HG03439 (cell line): ENCODE data around the gene FOXA1.

ENCODE experiments used
- ATAC-seq: cut with Tn5 transposase; IDR thresholded peaks from one replicate; pipeline ENCODE4 v1.9.1; 2021; ENCODE audit warnings: mild to moderate bottlenecking, moderate library complexity; ENCODE audit not compliant: unreplicated experiment

FOXA1 gene

DNA sequence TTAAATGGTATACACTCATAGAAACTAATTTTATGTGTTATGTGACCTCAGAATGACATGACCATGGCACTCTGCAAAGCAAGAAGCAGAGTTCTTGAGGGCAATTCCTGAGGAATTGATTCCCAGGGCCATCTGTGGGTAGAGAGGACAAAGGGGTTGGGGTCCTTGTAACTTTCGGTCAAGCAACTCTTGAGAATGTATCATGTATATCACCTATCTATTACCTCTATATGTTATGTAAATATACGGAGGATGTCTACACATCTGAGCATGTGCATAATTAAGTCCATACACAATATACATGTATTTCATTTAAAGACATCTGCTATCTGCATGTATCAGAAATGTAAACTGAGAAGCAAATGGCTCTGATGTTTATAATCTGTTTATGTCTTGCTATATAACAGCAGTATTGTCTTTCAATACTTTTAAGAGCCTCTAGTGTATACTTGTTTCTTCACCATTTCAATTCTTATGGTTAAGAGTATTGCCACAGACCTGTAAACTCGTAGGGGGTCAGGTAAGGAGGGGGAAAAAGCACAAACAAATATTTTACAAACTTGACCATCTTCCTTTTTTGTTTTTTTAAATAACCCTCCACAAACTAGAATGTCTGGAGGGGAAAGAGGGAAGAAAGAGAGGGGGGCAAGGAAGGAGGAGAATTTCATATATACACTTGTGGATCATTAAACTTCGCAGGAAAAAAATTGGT lies 4.5 kb downstream of the FOXA1 start:
- ATAC-seq = no peak

DNA sequence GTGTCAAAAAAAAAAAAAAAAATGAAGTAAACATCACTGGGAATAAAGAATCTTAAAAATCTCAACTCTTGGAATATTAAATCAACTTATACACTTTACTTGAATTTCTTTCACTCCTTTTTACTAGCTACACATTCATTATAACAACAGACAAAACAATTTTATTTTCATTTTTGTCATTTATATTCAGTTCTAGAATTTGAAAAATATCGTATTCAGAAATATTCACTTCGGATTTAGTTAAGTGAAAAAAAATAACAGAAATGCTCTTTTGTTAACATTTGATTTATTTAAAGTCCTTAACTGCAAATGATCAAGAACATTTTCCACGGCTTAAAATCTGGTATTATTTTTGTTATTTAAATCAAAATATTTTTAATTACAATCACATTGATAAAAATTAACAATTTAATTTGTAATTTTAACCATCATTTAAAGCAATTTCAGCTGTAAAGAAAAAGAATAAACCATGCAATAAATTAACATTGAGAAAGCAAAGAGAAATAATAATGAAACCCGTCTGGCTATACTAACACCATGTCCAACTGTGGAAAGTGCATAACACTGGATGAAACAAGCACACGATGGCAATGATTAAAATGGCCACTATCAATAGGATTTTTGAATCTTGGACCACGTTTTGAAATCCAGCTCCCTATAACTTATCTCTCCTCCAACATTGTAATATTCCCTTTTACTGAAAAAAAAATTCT lies 5.2 kb downstream of the FOXA1 start:
- no peak for ATAC-seq

DNA sequence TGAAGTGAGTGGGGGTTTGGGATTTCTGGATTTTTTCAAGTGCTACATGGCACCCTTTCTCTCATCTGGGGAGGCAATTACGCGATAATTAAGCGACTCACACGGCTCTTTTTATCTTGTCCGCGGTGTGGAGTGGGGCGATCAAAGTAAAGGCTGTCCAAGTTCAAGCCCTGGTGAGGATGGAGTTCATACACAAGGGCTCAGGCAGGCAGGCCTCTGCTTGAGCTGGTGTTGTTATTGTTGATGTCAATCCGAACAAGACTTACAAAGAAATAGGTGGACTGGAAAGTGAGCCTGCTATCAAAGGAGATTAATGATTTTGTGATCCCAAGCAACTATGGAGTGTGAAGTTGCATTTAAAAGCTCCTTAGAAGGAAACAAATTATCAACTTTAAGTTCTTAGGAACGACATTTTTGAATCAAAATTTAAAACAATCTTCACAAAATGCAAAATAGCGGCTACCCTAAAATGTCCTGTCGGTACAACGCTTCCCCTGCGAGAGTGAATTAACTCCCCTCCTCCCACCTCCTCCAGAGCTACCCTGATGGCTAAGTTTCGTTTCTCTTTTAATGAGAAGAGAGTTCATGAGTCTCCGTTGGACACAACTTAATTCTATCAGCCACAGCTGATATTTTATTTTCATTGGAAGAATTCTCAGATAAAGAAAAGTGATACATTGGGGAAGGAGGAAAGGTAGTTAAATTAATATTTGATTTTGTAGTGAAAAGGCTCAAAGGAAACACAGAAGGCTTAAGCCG lies 5.9 kb downstream of the FOXA1 start:
- ATAC-seq = no peak

DNA sequence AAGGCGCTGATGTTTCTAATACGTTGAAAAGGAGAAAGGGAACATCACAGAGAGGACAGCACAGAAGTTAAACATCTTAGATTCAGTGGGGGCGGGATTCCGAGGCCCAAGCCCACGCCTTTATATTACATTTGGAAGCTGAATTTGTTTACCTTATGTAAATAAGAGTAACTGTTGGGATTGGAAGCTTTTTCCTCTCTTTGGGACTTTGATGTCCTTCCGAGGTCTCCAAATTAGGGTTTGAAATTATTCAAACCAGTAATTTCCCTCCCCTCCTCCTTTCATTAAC lies 6.4 kb downstream of the FOXA1 start:
- no peak for ATAC-seq

DNA sequence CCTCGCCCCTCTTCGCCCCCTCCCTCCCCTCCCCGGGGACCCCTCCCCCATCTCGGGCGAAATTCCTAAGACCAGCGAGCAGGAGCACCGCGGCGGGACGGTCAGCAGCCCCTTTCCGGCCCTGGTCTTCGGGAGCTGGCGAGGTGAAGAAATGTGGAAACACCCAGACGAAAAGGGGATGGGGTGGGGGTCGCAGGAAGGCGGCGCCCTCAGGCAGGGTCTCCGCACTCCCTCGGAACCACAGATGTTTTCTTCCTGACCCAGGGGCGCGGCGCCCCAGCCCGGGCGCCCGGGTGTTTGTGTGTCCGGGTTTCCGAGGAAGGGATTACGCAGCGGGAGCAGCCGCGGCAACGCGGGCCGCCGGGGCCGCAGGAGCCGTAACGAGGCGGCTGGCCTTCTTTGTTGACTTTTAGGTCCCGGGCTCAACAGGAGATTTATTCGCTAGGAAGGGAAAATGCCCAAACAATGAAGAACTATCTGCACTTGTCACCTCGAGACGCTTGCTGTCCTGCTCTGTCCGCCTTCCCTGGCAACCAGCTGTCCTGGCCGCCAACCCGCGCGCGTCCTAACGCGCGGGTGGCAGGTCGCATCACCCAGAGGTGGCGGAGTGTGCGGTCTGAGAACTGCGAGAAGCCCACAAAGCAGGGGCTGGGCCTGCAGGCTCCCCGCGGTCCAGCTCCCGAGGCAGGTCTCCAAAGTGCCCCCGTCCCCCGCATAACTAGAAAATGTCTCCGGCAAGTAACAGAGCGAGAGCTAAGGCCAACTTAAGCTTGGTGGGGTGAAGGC lies 7.0 kb downstream of the FOXA1 start:
- no peak for ATAC-seq

DNA sequence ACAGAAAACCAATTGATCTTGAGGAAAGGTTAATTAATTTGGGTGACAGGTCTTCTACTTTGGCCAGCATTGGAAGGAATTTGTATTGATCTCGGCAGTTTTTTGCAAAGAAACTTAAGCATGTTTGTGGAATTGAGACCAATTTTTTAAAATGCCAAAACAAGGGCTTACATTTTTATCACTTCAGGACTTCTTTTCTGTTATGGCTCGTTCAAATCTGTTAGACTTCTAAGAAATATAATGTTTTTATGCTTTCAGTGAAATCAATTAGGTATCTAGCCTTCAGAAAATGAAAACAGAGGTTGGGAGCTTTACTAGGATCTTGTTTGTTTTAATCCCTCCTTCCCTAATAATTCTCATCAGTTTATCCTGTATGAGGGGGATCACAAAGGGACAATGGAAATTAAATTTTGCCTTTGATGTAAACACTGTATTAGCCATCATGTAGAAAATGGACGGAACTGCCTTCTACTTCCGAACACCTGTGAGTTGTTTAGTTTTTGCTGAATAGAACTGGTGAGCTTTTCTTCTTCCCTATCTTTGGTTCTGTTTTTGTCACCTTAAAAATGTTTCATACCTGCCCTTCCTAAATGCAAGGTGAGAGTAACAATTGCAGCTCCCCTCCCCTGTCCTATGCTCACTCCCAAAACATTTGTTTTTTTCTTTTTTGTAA lies 7.8 kb downstream of the FOXA1 start:
- no peak for ATAC-seq

DNA sequence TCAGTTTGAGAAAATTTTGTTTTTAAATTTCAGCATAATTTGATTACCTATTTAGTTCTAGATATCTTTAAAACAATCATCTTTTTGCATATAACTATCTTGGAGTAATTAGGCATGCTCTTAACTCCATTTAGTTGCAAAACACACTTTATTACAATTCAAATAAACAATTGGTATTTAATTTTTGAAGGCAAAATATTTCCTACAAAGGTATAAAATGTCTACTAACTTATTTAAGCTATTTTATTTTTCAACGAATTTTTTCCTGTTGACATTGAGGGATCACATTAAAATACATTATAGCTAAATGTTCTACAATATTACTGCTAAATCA lies 8.3 kb downstream of the FOXA1 start:
- ATAC-seq = no peak

DNA sequence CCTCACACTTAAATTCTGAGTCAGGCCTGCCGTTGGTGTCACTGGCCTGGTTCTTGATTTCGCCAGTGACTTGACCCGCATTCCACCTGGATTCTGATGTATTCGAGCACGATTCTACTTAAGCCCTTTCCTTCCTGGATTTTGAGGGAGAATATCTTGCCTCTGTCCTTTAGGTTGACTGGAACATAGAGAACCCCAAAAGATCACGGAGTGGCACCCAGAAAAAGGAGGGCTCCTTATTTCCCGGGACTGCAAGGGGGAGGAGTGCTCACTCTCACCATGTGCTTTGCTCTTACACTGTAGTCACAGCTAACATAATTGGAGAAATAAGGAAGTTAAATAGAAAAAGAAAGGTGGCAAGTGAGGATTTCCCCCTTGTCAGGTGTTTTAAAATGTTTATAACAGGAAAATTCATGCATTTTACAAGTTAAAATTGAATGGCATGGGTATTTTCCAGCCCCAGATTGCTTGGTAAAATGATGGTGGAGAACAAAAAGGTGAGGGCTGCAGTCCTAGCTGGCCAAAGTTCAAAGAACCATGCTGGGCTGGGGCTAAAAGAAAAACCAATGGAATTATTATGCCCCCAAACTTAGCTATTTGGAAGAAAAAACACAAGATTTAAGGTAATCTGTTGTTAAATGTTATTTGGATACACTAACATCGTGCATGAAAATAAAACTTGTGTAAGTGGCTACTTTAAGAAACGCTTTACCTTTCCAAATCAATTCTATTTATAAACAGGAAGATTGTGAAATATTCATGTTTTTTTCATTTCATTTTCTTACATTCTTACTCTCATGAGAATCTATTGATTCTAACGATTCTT lies 8.9 kb downstream of the FOXA1 start:
- no peak for ATAC-seq

DNA sequence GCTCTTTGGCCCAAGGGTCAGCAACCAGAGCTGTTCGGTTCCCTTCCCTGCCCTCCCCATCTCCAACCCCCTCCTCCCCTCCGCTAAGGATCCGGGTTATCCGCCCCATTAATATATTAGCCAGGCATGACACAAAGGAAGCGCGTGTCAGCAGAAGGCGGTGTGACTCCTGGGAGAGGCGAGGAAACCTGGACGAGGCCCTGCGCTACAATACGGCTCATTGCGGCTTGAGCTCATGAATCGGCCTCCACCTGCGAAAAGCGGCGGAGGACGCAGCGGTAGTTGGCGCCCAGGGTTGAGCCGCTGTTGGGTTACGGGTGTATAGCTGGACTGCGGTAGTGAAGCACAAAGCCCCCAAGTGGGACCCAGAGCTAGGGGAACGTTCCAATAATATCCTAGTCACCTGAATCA lies 9.9 kb downstream of the FOXA1 start:
- ATAC-seq = no peak

DNA sequence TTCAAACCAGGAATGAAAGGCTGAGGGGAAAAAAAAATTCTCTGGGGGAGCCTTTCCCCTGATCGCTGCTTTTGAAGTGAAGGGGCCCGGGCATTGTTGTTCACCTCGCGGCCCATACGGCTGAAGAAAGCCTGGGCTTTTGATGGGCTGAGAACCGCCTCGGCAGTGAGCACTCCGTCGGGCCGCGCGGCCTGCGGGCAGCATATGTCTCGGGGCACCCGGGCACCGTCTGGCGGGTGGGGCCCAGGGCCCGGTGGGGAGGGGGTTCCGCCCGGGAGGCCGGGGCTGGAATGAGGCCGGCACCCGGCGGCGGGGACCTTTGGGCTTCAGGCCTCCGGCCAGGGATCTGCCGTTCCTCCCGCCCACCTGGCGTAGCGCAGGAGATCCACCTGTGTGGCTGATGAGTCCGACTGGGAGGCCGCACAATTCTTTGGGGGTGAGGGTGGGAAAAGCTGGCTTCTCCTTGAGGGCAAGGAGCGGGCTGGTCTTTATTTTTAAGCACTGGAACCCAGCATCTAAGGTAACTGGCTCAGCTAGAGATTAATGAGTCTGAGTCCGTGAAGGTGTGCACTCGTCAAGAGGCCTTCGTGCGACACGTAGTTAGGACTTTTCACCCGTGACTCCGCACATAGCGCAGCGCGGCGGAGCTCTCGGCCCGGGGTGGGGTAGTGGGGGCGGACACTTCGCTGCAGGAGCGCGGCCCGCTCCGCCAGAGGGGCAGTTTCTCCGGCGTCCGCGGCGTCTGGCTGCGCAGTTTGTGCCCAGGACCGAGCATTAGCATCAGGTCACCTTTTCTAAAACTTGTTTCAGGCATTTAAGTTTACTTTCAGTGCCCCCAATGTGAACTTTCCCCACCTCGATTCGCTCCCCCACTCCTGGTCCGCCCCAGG lies 10.6 kb downstream of the FOXA1 start:
- no peak for ATAC-seq

DNA sequence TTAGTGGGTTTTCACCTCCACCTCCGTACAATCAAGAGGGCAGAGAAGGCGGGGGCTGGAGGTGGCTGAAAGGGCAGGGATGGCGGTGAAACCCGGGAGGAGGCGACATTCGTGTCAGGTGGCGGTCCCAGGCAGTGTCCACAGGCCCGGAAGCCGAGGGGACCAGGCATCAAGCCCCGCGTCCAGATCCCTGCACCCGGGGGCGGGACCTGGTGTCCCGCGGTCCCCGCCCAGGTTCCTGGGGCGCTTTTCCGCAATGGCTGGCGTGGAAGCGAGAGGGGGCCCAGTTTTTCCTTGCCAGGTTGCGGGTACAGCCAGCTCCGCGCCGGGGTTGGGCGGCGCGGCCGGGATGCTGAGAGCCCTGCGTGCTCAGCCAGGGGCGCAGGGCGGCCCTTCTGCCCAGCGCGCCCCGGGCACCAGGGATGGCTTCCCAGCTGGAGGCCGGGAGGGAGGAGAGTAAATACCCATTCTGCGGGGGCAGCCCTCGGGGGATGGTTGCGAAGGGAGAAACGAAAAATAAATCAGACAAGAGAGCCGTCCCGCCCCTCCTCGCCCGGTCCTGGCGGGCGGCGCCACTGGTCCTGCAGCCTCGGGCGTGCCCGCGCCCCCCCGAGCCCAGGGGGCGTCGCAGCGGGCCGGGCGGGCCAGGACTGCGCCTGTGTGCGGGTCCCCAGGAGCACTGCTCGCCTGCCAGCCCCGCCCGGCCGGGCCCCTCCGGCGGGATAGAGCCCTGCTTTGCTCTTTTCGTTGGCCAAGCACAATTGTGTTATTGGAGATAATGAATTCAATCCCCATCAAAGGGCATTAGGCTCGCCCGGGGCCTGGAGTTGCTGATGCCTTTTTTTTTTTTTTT lies 11.5 kb downstream of the FOXA1 start:
- ATAC-seq = no peak

DNA sequence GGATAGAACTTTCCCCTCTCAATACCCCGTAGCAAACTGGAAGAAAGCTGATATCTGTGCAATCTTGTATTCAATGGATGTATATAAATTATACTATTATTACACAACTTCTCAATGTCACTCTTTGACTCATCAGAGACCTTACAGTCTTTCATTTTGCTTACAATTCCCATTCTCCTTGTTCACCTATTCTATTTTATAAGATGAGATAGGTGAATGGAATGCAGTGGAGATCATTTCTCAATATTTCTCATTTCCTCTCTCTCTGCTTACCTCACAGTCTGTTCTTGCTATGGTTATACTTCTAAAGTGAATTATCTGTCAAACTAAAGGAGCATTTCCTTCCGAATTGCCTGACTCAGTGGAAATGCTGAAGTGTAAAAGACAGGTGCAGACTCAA lies 14.9 kb downstream of the FOXA1 start:
- ATAC-seq = no peak

DNA sequence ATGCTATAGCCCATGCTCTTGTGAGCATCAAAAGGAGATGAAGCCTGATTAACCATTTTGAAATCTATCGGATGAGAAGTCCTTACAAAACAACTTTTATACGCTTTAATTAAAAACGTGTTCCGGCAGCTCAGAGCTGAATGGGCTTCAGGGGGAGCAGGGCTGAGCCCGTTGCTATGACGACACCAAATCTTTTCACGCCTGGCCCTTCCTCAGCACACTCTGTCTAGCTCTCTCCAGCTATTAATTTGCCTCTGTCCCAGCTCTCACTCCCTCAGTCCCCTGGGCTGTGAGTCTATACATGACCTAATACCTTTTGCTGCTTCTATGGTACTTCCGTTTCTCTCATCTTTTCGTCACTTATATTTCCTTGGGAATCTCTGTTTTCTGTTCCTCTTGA lies 15.8 kb downstream of the FOXA1 start:
- no peak for ATAC-seq

DNA sequence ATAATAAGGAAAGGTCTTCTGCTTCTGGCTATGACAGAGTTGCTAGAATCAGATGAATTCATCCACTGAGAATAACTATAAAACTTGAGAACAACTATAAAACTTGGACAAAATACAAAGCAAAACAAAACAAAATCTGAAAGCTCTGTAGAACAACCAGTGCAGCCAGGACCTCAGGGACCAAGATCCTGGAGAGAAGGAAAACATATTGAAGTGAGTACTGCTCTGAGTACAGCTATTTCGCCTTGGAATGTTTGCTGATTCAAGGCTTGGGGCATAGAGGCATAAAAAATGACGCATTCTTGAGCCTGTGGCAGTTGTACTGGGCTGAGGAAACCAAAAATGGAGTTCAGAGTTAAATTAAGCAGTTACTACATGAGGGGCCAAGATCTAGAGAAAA lies 21.7 kb downstream of the FOXA1 start:
- no peak for ATAC-seq

DNA sequence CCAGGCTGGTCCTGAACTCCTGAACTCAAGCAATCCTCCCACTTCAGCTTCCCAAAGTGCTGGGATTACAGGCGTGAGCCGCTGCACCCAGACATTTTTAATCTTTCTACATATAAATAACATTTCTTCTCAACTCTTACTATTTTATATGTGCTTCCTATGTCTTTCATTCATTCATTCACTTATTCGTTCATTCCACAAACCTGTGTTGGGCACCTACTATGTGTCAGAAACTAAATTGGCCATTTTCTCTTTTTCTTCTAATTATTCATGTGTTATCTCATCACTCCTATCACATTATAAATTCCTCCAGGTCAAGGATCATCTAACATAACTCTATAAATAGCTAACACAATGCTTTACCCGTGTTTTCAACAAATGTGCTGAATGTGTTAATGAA lies 23.7 kb downstream of the FOXA1 start:
- no peak for ATAC-seq

DNA sequence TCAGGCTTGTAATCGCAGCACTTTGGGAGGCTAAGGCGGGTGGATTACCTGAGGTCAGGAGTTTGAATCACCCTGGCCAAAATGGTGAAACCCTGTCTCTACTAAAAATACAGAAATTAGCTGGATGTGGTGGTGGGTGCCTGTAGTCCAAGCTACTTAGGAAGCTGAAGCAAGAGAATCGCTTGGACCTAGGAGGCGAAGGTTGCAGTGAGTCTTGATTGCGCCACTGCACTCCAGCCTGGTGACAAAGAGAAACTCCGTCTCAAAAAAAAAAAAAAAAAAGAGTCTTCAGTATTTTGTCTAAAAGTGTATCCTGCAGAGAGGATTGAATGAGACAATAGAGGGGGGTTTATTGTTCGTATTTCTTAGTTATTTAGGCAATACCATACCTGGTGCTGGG lies 25.3 kb downstream of the FOXA1 start:
- ATAC-seq = no peak

DNA sequence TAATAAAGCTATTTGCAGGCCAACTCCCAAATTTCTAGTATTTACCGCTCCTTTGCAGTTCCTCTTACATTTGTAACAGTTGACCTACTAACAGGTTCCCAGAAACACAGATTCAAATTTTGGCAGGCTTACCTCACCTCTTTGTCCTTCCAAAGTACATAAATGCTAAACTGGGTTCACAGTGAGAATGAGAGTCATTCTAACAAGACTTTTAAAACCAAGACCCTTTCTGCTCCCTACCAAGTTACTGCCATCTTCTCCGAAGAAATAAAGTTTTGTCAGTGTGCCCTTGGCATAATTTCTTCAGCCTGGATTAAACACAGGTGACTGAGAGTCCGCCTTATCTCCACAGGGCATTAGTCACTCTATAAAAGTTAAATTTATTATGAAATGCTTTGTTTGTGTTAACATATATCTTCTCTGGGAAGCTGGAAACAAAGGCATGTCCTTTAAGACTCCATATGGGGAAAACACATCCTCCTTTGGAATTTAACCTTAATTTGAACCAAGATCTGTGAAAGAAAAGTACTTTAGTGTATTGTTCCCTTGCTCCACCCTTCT lies 28.2 kb downstream of the FOXA1 start:
- no peak for ATAC-seq

DNA sequence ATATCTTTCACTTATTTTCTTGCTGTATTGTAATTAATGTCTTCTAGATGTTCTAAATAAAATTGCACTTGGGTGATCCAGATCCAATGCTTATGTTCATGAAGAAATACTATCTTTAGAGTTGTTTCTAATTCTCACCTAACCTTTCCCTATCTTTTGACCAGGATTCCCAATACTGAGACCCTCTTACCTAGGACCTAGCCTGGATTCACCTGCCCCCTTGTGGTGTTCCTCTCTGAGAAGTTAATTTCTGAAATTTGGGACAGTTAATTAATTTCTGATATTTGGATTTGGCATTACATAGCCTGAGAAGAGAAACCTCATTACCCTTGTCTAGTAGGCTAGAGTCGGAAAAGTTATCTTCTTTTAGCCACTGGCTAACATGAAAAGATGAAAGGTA lies 29.5 kb downstream of the FOXA1 start:
- no peak for ATAC-seq
